ENCODE data around the gene SIPA1L3.
A peak's percentile ranks its signal among the peaks of the same experiment; 100 is the strongest.

SIPA1L3 gene

GRCh38 chr19:38003438-38004185 is 96.6 kb downstream of the SIPA1L3 start:
- DNase-seq = peak; percentile 59

- no peak for DNase-seq
Measured at GRCh38 chr19:38004186-38004520, 97.1 kb downstream of the SIPA1L3 start.

GRCh38 chr19:38004521-38005223 is 97.7 kb downstream of the SIPA1L3 start:
- DNase-seq = peak; percentile 96

- no peak for DNase-seq
Measured at GRCh38 chr19:38005224-38005614, 98.2 kb downstream of the SIPA1L3 start.

- peak; percentile 60 for DNase-seq
Measured at GRCh38 chr19:38006361-38007045, 99.5 kb downstream of the SIPA1L3 start.

GRCh38 chr19:38009650-38010242 is 102.7 kb downstream of the SIPA1L3 start:
- DNase-seq = no peak

GRCh38 chr19:38011426-38011825 is 104.4 kb downstream of the SIPA1L3 start:
- no peak for DNase-seq

GRCh38 chr19:38012290-38012689 is 105.3 kb downstream of the SIPA1L3 start:
- no peak for DNase-seq

- no peak for DNase-seq
Measured at GRCh38 chr19:38012944-38013343, 105.9 kb downstream of the SIPA1L3 start.

GRCh38 chr19:38013913-38014580 is 107.0 kb downstream of the SIPA1L3 start:
- no peak for DNase-seq

- no peak for DNase-seq
Measured at GRCh38 chr19:38015216-38015615, 108.2 kb downstream of the SIPA1L3 start.

- no peak for DNase-seq
Measured at GRCh38 chr19:38015761-38016160, 108.8 kb downstream of the SIPA1L3 start.

GRCh38 chr19:38017401-38018151 is 110.6 kb downstream of the SIPA1L3 start:
- no peak for DNase-seq

- DNase-seq = no peak
Measured at GRCh38 chr19:38018694-38019395, 111.8 kb downstream of the SIPA1L3 start.

- no peak for DNase-seq
Measured at GRCh38 chr19:38019396-38019724, 112.4 kb downstream of the SIPA1L3 start.

GRCh38 chr19:38020311-38020710 is 113.3 kb downstream of the SIPA1L3 start:
- peak; percentile 100 for DNase-seq

- DNase-seq = no peak
Measured at GRCh38 chr19:38021352-38021751, 114.3 kb downstream of the SIPA1L3 start.

GRCh38 chr19:38022791-38023670 is 116.0 kb downstream of the SIPA1L3 start:
- peak; percentile 52 for DNase-seq

GRCh38 chr19:38023671-38024541 is 116.9 kb downstream of the SIPA1L3 start:
- DNase-seq = no peak
